Activated CD4-positive, alpha-beta T cell treated with anti-CD3 and anti-CD28 coated beads for 4 hours (primary cell): Measurements from ENCODE around the gene ADK.

Experiments
- DNase-seq, 2 donors: peaks; one replicate each; pipeline ENCODE4 v3.0.0-alpha.2; 2020

ADK gene

GRCh38 chr10:74753442-74754211 is 602.6 kb downstream of the ADK start:
- DNase-seq, result no peak

- no peak for DNase-seq
Measured at GRCh38 chr10:74754381-74754821, 603.4 kb downstream of the ADK start.

- DNase-seq, result no peak
Measured at GRCh38 chr10:74755273-74755672, 604.3 kb downstream of the ADK start.
